Measurements from ENCODE around the gene ING2.

GRCh38 chr4:183492791-183493222 lies 12.1 kb upstream of the ING2 start:
- no peak for TF ChIP-seq MAX (IDR thresholded peaks at IDR 0.05)
- TF ChIP-seq, protein P1, sequence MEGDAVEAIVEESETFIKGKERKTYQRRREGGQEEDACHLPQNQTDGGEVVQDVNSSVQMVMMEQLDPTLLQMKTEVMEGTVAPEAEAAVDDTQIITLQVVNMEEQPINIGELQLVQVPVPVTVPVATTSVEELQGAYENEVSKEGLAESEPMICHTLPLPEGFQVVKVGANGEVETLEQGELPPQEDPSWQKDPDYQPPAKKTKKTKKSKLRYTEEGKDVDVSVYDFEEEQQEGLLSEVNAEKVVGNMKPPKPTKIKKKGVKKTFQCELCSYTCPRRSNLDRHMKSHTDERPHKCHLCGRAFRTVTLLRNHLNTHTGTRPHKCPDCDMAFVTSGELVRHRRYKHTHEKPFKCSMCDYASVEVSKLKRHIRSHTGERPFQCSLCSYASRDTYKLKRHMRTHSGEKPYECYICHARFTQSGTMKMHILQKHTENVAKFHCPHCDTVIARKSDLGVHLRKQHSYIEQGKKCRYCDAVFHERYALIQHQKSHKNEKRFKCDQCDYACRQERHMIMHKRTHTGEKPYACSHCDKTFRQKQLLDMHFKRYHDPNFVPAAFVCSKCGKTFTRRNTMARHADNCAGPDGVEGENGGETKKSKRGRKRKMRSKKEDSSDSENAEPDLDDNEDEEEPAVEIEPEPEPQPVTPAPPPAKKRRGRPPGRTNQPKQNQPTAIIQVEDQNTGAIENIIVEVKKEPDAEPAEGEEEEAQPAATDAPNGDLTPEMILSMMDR (IDR thresholded peaks at IDR 0.05; ENCODE audit: low read depth, low read length, missing input control) = no peak
- no peak for TF ChIP-seq SP1 (IDR thresholded peaks at IDR 0.05)
- no peak for TF ChIP-seq FOXA1 (IDR thresholded peaks at IDR 0.05)
- no peak for TF ChIP-seq EGR1 (IDR thresholded peaks at IDR 0.05; ENCODE audit: low read depth in 2 of 2)
- TF ChIP-seq YY1 (IDR thresholded peaks at IDR 0.05) = no peak
- no peak for TF ChIP-seq TAF1 (conservative IDR thresholded peaks at IDR 0.05)
- no peak for TF ChIP-seq JUND (IDR thresholded peaks at IDR 0.05)
- TF ChIP-seq, protein P2, sequence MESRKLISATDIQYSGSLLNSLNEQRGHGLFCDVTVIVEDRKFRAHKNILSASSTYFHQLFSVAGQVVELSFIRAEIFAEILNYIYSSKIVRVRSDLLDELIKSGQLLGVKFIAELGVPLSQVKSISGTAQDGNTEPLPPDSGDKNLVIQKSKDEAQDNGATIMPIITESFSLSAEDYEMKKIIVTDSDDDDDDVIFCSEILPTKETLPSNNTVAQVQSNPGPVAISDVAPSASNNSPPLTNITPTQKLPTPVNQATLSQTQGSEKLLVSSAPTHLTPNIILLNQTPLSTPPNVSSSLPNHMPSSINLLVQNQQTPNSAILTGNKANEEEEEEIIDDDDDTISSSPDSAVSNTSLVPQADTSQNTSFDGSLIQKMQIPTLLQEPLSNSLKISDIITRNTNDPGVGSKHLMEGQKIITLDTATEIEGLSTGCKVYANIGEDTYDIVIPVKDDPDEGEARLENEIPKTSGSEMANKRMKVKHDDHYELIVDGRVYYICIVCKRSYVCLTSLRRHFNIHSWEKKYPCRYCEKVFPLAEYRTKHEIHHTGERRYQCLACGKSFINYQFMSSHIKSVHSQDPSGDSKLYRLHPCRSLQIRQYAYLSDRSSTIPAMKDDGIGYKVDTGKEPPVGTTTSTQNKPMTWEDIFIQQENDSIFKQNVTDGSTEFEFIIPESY (IDR thresholded peaks at IDR 0.05) = no peak

Data from liver (tissue), 3 donors.